Neural cell (in vitro differentiated cells): ENCODE measurements around the gene ZNF787.

Source experiments
- CTCF ChIP-seq: fragments of 450-650 bp; IDR thresholded peaks from 2 replicates; pipeline ENCODE4 v1.5.1; 2014; ENCODE audit warnings: antibody characterized with exemption, mild to moderate bottlenecking, moderate library complexity; ENCODE audit not compliant: poor library complexity, severe bottlenecking
- EP300 ChIP-seq: fragments of 450-650 bp; conservative IDR thresholded peaks from 2 replicates; pipeline ENCODE4 v1.6.1; 2014; ENCODE audit warnings: antibody characterized with exemption, mild to moderate bottlenecking, moderate library complexity; ENCODE audit not compliant: poor library complexity, severe bottlenecking
- EZH2 ChIP-seq: fragments of 200-600, 300-800 bp; shearing (Covaris generic), sonication (generic); IDR thresholded peaks from 2 replicates; pipeline ENCODE4 v1.6.1; 2014; ENCODE audit warnings: antibody characterized with exemption, low read length, borderline replicate concordance, mild to moderate bottlenecking; ENCODE audit not compliant: insufficient read depth, poor library complexity, severe bottlenecking
- MXI1 ChIP-seq: fragments of 450-650 bp; conservative IDR thresholded peaks from 2 replicates; pipeline ENCODE4 v1.6.1; 2014; ENCODE audit warnings: antibody characterized with exemption, mild to moderate bottlenecking; ENCODE audit not compliant: poor library complexity, severe bottlenecking
- POLR2AphosphoS5 ChIP-seq: IDR thresholded peaks from 2 replicates; pipeline ENCODE4 v1.6.1; 2012
- RAD21 ChIP-seq: fragments of 450-650 bp; conservative IDR thresholded peaks from 2 replicates; pipeline ENCODE4 v1.6.1; 2014; ENCODE audit warnings: antibody characterized with exemption, mild to moderate bottlenecking, moderate library complexity
- REST ChIP-seq: IDR thresholded peaks from 2 replicates; pipeline ENCODE4 v1.6.1; 2012; ENCODE audit warnings: borderline replicate concordance
- SMC3 ChIP-seq: fragments of 450-650 bp; conservative IDR thresholded peaks from 2 replicates; pipeline ENCODE4 v1.6.1; 2014; ENCODE audit warnings: antibody characterized with exemption, mild to moderate bottlenecking, moderate library complexity; ENCODE audit not compliant: poor library complexity

GRCh38 chr19:56120002-56120370, 1.1 kb downstream of the ZNF787 start:
- no peak for TF ChIP-seq EZH2
- TF ChIP-seq RAD21, result no peak
- no peak for TF ChIP-seq CTCF
- TF ChIP-seq REST, result no peak
- no peak for TF ChIP-seq EP300
- TF ChIP-seq POLR2AphosphoS5, result no peak
- no peak for TF ChIP-seq MXI1
- TF ChIP-seq SMC3, result no peak
